ENCODE data around the gene MASTL. TPM values are rescaled to one million over a fixed set of nuclear protein-coding genes. Genes with fewer than 3 reads are reported as not detected.
"Not testable (repeated sequence)": the region's sequence is repeated elsewhere in the genome, so short reads cannot be mapped to it uniquely, and the experiment has no call there.

Gene MASTL
- 42.4 and 42.6 TPM in 2 replicates for total RNA-seq (2014; rRNA removed; shearing (Covaris generic))

DNA sequence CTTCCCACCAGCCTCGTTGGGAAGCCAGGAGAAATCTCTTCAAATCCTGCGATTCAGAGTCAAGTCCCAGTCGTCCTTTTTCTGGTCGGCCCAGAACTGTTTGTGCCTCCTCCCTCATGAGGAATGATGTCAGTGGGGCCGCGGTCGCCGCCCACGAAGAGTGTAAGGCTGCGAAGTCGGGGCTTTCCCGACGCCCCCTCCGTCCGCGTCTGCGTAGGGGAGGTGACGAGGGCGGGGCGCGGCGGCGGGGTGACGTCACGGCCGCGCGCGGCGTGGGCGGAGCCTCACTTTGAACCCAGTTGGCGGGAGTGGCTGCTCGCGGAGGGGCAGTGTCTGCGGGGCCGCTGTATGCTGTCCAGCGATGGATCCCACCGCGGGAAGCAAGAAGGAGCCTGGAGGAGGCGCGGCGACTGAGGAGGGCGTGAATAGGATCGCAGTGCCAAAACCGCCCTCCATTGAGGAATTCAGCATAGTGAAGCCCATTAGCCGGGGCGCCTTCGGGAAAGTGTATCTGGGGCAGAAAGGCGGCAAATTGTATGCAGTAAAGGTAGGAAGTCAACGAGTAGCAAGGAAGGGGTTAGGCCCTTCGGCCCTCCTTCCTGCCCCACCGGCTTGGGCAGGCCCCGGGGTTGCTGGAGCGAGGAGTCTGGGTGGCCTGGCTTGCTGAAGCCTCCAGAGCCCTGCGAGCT, at the start of gene MASTL:
MASTL (plus strand) TSS at position 287 of the 689 bp plus-strand sequence; CDS start at position 362, 75 bp downstream.
- DNase-seq (ENCODE audit: low spot score): peak; percentile 89

DNA sequence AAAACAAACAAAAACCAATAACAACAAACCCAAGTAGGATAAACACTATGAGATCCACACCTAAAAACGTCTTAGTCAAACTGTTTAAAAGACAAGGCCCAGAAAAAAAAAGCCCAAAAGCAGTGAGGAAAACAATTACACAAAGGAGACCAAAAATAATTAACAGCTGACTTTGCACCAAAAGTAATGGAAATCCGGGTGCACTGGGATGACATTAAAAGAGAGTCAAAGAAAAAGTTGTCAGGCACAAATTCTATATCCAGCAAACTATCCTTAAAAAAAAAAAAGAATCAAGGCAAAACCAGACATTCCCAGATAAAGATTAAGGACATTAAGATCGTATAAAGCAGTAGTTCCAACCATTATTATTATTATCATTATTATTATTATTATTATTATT, 47.0 kb upstream of the MASTL start:
- no peak for DNase-seq (ENCODE audit: low spot score)

DNA sequence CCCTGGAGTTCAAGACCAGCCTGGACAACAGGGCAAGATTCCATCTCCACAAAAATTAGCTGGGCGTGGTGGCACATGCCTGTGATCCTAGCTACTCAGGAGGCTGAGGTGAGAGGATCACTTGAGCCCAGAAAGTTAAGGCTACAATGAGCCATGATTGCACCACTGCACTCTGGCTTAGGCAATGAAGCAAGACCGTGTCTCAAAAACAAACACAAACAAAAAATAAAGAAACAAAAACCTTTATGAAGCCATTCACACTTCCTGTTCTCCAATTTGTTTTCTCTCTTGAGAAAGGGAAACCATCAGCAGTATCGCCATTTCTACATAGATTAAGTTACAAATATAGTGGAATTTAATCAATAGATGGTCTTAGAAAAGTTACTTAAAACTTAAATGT, 20.8 kb upstream of the MASTL start:
- DNase-seq (ENCODE audit: low spot score): no peak

DNA sequence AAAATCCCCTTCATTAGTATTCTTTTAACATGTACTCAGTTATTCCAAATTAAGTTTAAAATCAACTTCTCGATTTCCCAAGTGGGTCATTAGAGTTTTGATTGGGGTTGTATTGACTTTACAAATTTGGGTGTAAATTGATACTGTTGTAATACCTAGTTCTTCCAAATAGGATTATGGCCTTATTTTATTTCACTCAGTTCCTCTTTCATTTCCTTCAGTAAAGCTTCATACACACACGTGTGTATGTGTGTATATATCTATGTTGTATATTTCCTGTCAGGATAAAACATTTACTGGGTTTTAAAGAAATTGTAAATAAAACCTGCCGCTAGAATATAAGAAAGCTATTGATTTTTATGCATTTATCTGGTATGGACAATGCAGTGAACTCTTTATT, 16.9 kb upstream of the MASTL start:
- no peak for DNase-seq (ENCODE audit: low spot score)

DNA sequence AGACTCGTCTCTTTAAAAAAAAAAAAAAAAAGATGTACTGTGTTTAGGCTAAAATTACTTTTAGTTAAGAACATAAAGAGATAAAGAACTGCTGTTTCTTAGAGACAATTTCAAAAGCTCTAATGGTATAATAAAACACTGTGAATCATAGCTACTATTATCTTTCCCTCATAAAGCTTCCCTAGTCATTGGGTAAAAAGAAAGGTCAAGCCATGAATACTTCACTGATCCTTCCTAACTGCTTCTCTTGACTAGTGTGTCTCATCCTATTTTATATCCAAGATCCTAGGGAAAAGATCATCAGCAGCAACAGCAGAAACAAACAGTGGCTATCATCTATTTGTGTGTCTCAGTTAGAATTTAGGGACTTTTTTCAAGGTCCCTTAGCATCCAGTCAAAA, 11.5 kb upstream of the MASTL start:
- DNase-seq (ENCODE audit: low spot score): no peak

DNA sequence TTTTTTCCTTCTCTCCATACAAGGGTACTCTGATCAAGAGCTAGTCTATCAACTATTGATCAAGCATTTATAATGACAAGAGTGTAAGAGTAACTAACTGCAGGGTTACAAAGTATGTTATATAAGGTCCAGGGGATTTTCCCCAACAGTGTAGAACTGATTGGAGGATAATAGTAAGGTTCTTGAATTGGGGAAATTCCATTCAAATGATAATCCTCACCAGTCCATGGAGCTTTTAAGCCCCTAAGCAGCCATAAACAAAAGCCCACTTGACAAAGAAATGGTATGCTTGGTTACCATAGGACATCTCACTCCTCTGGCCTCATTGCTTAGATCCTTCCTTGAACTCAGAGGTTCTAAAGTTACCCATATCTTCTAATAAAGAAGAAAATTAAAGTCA, 9.2 kb upstream of the MASTL start:
- DNase-seq (ENCODE audit: low spot score): no peak

DNA sequence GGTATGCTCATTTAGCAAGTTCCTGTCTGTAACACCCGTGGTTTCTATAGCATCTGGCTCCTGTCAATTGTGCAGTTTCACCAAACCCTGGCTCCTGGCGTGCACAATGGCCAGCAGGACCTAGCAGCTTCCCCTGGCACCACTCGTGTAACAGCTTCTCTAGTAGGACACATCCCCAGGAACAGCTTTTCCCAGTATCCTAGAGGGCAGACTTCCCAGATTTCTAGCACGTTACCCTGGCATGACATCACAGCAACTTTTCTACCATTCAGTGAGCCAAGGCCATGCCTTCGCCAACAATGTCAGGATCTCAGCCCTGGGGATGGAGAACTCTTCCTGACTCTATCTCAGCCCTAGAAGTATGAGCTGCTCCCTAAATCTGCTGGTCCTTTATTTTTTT, 7.5 kb upstream of the MASTL start:
- no peak for DNase-seq (ENCODE audit: low spot score)

DNA sequence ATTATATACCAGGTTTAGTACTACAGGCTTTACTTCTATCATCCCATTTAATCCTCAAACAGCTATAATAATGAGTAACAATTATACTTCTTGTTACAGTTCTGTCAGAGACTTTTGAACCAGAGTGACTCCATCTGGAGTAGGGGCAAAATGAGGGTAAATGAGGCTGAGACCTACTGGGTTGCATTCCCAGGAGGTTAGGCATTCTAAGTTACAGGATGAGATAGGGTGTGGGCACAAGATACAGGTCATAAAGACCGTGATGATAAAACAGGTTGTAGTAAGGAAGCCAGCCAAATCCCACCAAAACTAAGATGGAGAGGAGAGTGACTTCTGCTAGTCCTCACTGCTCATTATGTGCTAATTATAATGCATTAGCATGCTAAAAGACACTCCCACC, 4.9 kb upstream of the MASTL start:
- no peak for DNase-seq (ENCODE audit: low spot score)

DNA sequence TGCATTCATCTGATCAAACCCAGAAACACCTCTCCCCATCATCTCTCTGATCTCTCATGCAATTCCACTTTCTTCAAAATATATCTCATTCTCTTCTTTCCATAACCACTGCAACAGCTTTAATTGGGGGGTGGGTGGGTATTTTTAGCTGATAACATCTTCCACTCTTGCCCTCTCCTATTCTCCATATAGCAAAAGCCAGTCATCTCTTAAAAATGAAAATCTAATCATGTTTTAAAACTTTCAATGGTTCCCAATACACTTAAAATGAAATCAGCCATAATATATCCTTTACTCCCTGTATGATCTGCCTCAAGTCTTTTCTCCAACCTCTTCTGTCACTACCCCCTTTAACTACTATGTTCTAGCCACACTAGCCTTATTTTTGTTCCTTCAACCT, 2.5 kb upstream of the MASTL start:
- DNase-seq (ENCODE audit: low spot score): no peak

DNA sequence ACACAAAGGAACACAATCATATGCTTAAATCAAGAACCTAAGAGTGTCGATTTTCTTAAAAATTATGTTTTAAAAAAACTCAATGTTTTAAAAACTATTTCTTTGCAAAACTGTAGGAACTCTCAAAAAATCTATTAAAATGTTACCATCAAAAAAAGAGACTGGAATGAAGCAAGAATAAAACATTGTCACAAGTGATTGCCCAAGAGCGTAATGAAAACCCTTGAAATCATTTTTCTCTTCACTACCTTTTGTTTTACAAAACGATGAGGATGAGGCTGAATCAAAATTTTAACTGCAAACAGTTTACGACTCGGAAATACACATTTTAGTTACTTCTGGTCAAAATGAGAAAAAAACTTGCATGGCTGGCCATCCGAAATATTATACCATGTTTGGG, 1.8 kb upstream of the MASTL start:
- DNase-seq (ENCODE audit: low spot score): no peak

DNA sequence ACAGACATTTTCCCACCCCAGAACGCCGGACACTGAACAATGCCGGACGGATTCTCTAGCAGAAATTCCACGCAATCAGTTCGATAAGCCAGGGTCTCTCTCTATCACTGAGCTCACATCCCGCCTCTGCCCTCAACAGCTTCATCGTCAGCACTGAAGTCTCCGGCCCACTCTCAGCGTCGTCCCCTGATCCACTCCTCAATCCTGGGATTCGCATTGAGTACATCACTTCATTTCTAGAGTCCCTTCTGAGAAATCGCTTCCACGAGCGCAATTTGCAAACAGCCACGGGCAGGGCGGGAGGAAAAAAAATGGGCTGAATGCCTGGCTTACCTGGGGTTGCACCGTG, 1.3 kb upstream of the MASTL start:
- peak; percentile 46 for DNase-seq (ENCODE audit: low spot score)

DNA sequence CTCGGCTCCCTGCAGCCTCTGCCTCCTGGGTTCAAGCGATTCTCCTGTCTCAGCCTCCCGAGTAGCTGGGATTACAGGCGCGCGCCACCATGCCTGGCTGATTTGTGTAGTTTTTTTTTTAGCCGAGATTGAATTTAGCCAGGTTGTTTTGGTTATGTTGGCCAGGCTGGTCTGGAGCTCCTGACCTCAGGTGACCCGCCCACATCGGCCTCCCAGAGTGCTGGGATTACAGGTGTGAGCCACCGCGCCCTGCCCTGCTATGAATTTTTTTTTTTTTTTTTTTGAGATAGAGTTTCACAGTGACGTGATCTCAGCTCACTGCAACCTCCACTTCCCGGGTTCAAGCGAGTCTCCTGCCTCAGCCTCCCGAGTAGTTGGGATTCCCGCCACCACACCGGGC, 1.4 kb downstream of the MASTL start:
- not testable (repeated sequence) for DNase-seq (ENCODE audit: low spot score)

DNA sequence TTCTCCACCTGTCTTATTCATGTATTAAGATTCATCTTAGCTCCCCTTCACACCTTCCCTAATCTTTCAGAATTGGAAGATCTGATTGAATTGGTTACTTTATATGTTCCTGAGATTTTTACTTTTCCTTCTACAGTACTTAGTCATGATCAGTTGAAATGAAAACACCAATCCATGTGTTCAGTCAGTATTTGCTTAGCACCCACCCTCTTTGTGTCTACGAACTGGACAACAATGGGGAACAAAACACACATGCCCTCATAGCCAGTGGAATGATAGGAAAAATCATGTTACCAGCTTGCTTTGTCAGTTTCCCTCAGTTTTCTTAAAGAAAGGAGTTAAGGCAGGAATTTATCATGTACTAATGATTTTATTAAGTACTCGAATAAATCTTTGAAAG, 2.0 kb downstream of the MASTL start:
- DNase-seq (ENCODE audit: low spot score): no peak

DNA sequence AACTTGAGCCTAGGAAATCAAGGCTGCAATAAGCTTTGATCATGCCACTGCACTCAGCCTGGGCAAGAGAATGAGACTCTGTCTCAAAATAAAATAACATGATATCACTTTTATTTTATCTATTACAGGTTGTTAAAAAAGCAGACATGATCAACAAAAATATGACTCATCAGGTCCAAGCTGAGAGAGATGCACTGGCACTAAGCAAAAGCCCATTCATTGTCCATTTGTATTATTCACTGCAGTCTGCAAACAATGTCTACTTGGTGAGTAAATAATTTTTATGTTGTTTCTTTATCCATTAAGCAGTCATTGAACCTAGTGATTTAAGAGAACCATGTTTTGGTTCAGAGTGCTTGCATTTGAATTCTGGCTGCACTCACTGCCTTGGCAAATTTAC, 3.3 kb downstream of the MASTL start:
- peak; percentile 19 for DNase-seq (ENCODE audit: low spot score)

DNA sequence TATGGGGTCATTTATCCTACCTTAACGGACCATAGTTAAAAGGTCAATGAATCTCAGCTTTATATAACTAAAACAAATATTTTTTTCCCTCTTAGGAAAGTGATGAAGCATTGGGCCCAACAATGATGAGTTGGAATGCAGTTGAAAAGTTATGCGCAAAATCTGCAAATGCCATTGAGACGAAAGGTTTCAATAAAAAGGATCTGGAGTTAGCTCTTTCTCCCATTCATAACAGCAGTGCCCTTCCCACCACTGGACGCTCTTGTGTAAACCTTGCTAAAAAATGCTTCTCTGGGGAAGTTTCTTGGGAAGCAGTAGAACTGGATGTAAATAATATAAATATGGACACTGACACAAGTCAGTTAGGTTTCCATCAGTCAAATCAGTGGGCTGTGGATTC, 14.7 kb downstream of the MASTL start:
- DNase-seq (ENCODE audit: low spot score): no peak

DNA sequence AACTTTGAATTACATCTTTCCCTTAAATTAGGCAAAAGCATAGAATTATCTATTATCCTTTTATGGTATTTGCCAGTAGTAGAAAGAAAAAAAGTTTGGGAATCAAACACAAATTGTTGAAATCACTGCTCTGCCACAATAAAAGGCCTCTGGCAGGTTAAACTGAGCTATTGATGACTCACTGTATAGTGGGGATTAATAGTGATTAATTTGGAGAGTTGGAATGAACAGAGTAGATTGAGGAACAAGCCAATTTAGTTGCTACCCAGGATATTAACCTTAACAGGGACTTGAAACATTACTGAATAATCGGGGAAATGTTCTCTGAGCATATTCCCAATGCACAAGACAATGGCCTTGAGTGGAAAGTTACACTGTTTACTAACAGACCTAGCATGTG, 33.1 kb downstream of the MASTL start:
- no peak for DNase-seq (ENCODE audit: low spot score)

DNA sequence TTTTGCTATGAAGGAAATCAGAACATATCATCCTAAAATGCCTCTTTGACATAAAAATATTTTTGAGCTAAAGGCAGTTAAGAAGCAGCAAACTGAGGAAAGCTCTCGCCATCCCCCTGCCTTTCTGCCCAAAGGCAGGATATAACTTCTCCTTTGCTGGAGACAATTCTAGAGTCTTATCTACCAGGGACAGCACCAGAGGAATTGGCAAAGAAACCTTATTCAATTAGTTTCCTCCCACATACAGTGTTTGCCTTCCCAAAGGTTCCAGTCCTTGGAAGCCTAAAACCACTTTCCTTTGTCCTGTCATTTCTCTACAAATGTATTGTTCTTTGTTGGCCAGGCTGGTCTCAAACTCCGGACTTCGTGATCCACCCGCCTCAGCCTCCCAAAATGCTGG, 33.7 kb downstream of the MASTL start:
- DNase-seq (ENCODE audit: low spot score): no peak

DNA sequence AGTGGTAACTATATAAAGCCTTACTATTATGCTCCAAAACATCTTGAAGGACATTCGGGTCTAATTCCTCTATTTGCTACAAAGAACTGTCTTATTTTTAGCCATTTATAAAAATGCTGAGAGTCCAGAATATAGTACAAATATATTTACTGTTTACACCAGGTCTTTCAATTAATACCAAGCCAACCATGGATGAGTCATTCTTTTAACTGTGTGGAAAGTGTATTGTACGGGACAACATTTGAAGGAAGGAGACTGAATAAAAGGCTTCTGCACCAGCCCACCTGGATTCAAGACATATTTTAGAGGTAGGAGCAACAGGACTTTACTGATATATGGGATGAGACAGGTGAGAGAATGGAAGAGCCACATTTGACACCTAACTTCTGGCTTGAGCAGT, 35.4 kb downstream of the MASTL start:
- DNase-seq (ENCODE audit: low spot score): no peak

DNA sequence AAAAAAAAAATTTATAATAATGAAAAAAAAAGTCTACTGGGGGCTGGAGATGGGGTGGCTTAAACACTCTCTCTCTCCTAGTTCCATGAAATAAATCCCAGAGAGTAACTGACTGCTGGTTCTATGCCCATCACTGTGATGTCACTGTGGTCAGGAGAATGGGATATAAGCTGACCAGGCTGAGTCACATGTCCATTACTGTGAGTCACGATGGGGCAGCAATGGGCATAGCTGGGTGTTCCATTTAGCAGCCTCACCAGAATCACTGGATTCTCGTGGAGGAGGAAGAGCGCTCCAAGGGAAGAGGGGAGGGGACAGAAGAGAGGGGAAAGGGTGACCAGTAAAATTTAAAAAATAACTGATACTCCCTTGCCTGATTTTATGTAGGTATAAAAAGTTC, 37.1 kb downstream of the MASTL start:
- DNase-seq (ENCODE audit: low spot score): peak; percentile 99

DNA sequence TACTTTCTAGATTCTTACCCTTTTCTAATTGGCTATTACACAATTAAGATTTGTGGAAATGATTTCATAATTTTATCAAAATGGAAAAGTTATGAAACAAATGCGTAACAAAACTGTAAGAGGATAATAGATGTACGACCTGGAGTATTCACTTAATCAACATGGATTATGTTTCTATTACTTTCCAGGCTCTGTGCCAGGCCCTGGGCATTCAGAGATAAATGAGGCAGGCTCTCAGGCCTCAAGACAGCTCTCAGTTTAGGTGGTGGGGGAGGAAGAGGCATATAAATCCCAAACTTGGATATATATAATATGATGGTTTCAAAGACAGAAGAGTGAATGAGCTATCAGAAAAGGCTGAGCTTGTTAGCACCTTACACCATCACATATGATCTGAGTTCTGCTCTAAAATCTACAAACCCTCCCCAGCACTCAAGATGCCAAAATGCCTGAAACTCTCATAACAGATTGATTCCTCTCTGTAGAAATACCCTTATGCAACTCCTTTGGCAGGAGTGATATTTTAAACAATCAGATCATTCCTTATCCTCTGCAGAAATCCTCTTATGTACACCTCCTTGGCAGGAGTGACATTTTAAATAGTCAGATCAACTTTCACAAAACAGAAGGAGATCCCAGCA, 42.9 kb downstream of the MASTL start:
- no peak for DNase-seq (ENCODE audit: low spot score)

DNA sequence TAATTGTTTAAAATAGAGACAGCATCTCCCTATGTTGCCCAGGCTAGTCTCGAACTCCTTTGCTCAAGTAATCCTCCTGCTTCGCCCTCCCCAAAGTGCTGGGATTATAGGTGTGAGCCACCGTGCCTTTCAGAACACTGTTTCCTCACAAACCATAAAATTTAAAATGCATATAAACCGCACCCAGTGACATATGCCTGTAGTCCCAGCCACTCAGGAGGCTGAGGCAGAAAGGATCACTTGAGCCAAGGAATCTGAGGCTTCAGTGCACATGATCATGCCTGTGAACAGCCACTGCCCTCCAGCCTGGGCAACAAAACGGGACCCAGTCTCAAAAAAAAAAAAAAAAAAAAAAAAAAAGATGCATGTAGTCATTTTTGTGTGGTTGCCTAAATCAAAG, 48.7 kb downstream of the MASTL start:
- no peak for DNase-seq (ENCODE audit: low spot score)

DNA sequence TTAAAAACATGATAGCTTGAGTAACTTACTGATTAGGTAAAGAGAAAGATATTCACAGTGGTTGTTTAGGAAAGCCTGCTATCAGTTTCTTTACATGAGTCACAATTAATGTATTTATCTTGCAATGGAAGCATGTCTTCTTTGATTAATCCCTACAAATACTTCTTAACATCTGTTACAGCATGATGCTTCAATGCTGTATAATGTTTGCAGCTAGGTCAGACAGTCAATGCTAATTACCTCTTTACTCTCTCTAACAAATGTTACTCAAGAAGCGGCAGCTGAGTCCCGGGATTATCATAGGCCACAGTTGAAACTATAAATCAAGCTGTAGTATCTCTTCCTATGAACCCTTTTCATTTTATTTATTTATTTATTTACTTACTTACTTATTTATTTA, 52.2 kb downstream of the MASTL start:
- DNase-seq (ENCODE audit: low spot score): no peak

DNA sequence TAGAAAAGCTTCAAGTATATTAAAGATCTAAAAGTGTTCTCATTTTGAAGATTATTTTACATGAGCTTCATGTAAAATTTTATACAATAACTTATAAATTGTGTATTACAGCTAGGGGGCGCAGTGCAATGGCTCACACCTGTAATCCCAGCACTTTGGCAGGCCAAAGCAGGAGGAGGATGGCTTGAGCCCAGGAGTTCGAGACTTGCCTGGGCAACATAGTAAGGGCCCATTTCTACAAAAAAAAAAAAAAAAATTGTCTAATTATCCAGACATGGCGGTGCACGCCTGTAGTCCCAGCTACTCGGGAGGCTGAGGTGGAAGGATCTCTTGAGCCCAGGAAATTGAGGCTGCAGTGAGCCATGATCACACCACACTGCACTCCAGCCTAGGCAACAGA, 68.8 kb downstream of the MASTL start:
- peak; percentile 53 for DNase-seq (ENCODE audit: low spot score)

DNA sequence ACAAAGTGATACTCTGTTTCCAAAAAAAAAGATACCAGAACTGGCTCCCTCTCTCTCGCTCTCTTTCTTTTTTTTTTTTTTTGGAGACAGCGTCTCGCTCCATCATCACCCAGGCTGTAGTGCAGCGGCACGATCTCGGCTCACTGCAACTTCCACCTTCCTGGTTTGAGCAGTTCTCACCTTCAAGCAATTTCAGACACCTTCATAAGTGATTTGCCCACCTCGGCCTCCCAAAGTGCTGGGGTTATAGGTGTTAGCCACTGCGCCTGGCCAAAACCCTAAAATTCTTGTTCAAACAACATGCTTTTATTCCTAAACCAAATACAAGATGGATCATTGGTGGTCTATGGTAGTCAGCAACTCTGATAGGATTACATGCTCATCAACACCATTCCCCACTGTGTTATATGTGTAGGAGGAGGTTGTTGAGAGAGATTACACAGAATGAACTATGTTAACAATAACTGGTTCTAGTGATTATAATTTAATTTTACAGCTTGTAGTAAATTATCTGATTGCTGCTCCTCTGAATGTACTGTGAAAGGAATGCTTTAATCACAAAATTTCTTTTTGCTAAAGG, 69.9 kb downstream of the MASTL start:
- DNase-seq (ENCODE audit: low spot score): no peak
